GM19240 (cell line): ENCODE measurements around the gene GSPT1.
"Not testable (repeated sequence)": the region's sequence is repeated elsewhere in the genome, so short reads cannot be mapped to it uniquely, and the experiment has no call there.

Source experiments
- DNase-seq: peaks from one replicate; pipeline ENCODE4 v3.0.0; 2011; ENCODE audit warnings: low spot score; ENCODE audit not compliant: insufficient read length

GSPT1 gene

GRCh38 chr16:11915644-11916523, at the start of gene GSPT1:
Gene GSPT1 (minus strand): TSS chr16:11915956. CDS start chr16:11915720, 236 bp downstream.
- DNase-seq: peak; percentile 91

GRCh38 chr16:11964761-11965551, 49.2 kb upstream of the GSPT1 start, which contains the start of gene TNFRSF17:
Gene TNFRSF17 (plus strand): TSS chr16:11965210. CDS start chr16:11965325, 115 bp downstream.
- no peak for DNase-seq

GRCh38 chr16:11963706-11964105, 48.0 kb upstream of the GSPT1 start:
- no peak for DNase-seq

- DNase-seq: not testable (repeated sequence)
Observed at GRCh38 chr16:11962978-11963377, 47.2 kb upstream of the GSPT1 start.

- not testable (repeated sequence) for DNase-seq
Observed at GRCh38 chr16:11962457-11962856, 46.7 kb upstream of the GSPT1 start.

GRCh38 chr16:11957591-11958395, 42.0 kb upstream of the GSPT1 start:
- no peak for DNase-seq

GRCh38 chr16:11956558-11956957, 40.8 kb upstream of the GSPT1 start:
- no peak for DNase-seq

- DNase-seq: no peak
Observed at GRCh38 chr16:11955713-11956123, 40.0 kb upstream of the GSPT1 start.

GRCh38 chr16:11953576-11953975, 37.8 kb upstream of the GSPT1 start:
- not testable (repeated sequence) for DNase-seq

- DNase-seq: no peak
Observed at GRCh38 chr16:11950388-11950787, 34.6 kb upstream of the GSPT1 start.

GRCh38 chr16:11949527-11949926, 33.8 kb upstream of the GSPT1 start:
- peak; percentile 54 for DNase-seq

- no peak for DNase-seq
Observed at GRCh38 chr16:11948819-11949218, 33.1 kb upstream of the GSPT1 start.

GRCh38 chr16:11946433-11946832, 30.7 kb upstream of the GSPT1 start:
- DNase-seq: no peak

GRCh38 chr16:11941945-11942344, 26.2 kb upstream of the GSPT1 start, which contains the start of gene NPIPB2:
Gene NPIPB2 (minus strand): TSS chr16:11942045. CDS start chr16:11942045, 0 bp downstream.
- not testable (repeated sequence) for DNase-seq

GRCh38 chr16:11927350-11927749, 11.6 kb upstream of the GSPT1 start:
- DNase-seq: not testable (repeated sequence)

- DNase-seq: not testable (repeated sequence)
Observed at GRCh38 chr16:11924046-11924445, 8.3 kb upstream of the GSPT1 start.

GRCh38 chr16:11916524-11917285, 949 bp upstream of the GSPT1 start:
- no peak for DNase-seq

GRCh38 chr16:11915114-11915643, 577 bp downstream of the GSPT1 start:
- no peak for DNase-seq

GRCh38 chr16:11914210-11915113, 1.3 kb downstream of the GSPT1 start:
- DNase-seq: no peak
